ENCODE data around the gene GMPR.
A peak's percentile ranks its signal among the peaks of the same experiment; 100 is the strongest.
"Not testable (repeated sequence)": the region's sequence is repeated elsewhere in the genome, so short reads cannot be mapped to it uniquely, and the experiment has no call there.

Gene GMPR

GRCh38 chr6:16248271-16248853 lies 10.0 kb downstream of the GMPR start:
- no peak for DNase-seq (ENCODE audit: low spot score)

GRCh38 chr6:16249971-16250370 lies 11.6 kb downstream of the GMPR start:
- DNase-seq (ENCODE audit: low spot score): no peak

GRCh38 chr6:16251706-16252105 lies 13.3 kb downstream of the GMPR start:
- DNase-seq (ENCODE audit: low spot score): no peak

GRCh38 chr6:16252686-16253299 lies 14.4 kb downstream of the GMPR start:
- DNase-seq (ENCODE audit: low spot score): no peak

- no peak for DNase-seq (ENCODE audit: low spot score)
Observed at GRCh38 chr6:16253399-16254144, 15.2 kb downstream of the GMPR start.

GRCh38 chr6:16254535-16254934 lies 16.1 kb downstream of the GMPR start:
- no peak for DNase-seq (ENCODE audit: low spot score)

- DNase-seq (ENCODE audit: low spot score): no peak
Observed at GRCh38 chr6:16256781-16257180, 18.4 kb downstream of the GMPR start.

- peak; percentile 47 for DNase-seq (ENCODE audit: low spot score)
Observed at GRCh38 chr6:16257999-16258708, 19.8 kb downstream of the GMPR start.

GRCh38 chr6:16258709-16259075 lies 20.3 kb downstream of the GMPR start:
- no peak for DNase-seq (ENCODE audit: low spot score)

GRCh38 chr6:16259604-16260003 lies 21.2 kb downstream of the GMPR start:
- not testable (repeated sequence) for DNase-seq (ENCODE audit: low spot score)

- DNase-seq (ENCODE audit: low spot score): not testable (repeated sequence)
Observed at GRCh38 chr6:16260602-16261001, 22.2 kb downstream of the GMPR start.

- not testable (repeated sequence) for DNase-seq (ENCODE audit: low spot score)
Observed at GRCh38 chr6:16262773-16263172, 24.4 kb downstream of the GMPR start.

- not testable (repeated sequence) for DNase-seq (ENCODE audit: low spot score)
Observed at GRCh38 chr6:16263464-16264099, 25.2 kb downstream of the GMPR start.

- no peak for DNase-seq (ENCODE audit: low spot score)
Observed at GRCh38 chr6:16264785-16265184, 26.4 kb downstream of the GMPR start.

GRCh38 chr6:16265351-16266341 lies 27.3 kb downstream of the GMPR start:
- DNase-seq (ENCODE audit: low spot score): no peak

GRCh38 chr6:16267428-16268263 lies 29.3 kb downstream of the GMPR start:
- peak; percentile 86 for DNase-seq (ENCODE audit: low spot score)

- DNase-seq (ENCODE audit: low spot score): not testable (repeated sequence)
Observed at GRCh38 chr6:16269442-16270070, 31.2 kb downstream of the GMPR start.

- peak; percentile 96 for DNase-seq (ENCODE audit: low spot score)
Observed at GRCh38 chr6:16270178-16270794, 31.9 kb downstream of the GMPR start.

- no peak for DNase-seq (ENCODE audit: low spot score)
Observed at GRCh38 chr6:16271428-16271827, 33.0 kb downstream of the GMPR start.

Data from hematopoietic multipotent progenitor cell treated with erythropoietin and hydrocortisone succinate and interleukin-3 and kit ligand, for 15 days (in vitro differentiated cells).